Endothelial cell of umbilical vein (primary cell): ENCODE measurements around the gene ZNHIT3. TPM values are rescaled to one million over a fixed set of nuclear protein-coding genes. Genes with fewer than 3 reads are reported as not detected.
A peak's percentile ranks its signal among the peaks of the same experiment; 100 is the strongest.

ENCODE experiments used
- BruUV-seq: library from RNA; stranded (reverse); fragments of 400-500 nt; replicated peaks from 2 replicates; lab custom pipeline; 2021; lab: Mats Ljungman, UMichigan
- CTCF ChIA-PET: fragments of 300-600, 350-600 bp; sonication (Branson Sonifier 250); formaldehyde crosslinking; loops from one replicate; lab custom pipeline; 2021; ENCODE audit warnings: antibody characterized with exemption, inconsistent platforms; lab: Charles Lee
- POLR2A ChIA-PET: fragments of 300-600, 350-600 bp; sonication (Branson Sonifier 250); formaldehyde crosslinking; loops from one replicate; lab custom pipeline; 2021; ENCODE audit warnings: antibody characterized with exemption, inconsistent platforms; lab: Charles Lee
- DNase-seq: peaks from one replicate; pipeline ENCODE4 v3.0.0-alpha.2; 2011; ENCODE audit warnings: low read depth, low spot score
- FAIRE-seq: peaks from 2 replicates; lab custom pipeline; 2011; peaks lifted over from hg19 to GRCh38; lab: Jason Lieb, UNC
- H2AFZ ChIP-seq: 2 replicates; pipeline ENCODE4 v1.6.0; 2012; ENCODE audit warnings: low read depth, low read length, control low read depth, inconsistent platforms
- H3K27ac ChIP-seq: 2 replicates; pipeline ENCODE4 v1.5.1; 2011; ENCODE audit warnings: low read depth, mild to moderate bottlenecking, control low read depth, low read length, moderate library complexity; ENCODE audit not compliant: insufficient read depth
- H3K27me3 ChIP-seq, 2 experiments: 2 replicates each; pipeline versions ENCODE4 v1.6.0 to v1.6.1; 2011; ENCODE audit warnings: low read length in 2 of 2, mixed read lengths in 1 of 2; ENCODE audit not compliant: control insufficient read depth in 2 of 2, insufficient read depth in 2 of 2
- H3K36me3 ChIP-seq, 2 experiments: 2 replicates in 1 of 2; 3 replicates in 1 of 2; pipeline ENCODE4 v1.5.1; 2011; ENCODE audit warnings: low read length in 2 of 2, mild to moderate bottlenecking in 1 of 2, moderate library complexity in 1 of 2; ENCODE audit not compliant: control insufficient read depth in 2 of 2, insufficient read depth in 2 of 2; ENCODE audit errors: extremely low read depth in 1 of 2
- H3K4me1 ChIP-seq: 3 replicates; pipeline ENCODE4 v1.5.1; 2011; ENCODE audit warnings: mild to moderate bottlenecking, low read length; ENCODE audit not compliant: control insufficient read depth, insufficient read depth; ENCODE audit errors: extremely low read depth
- H3K4me2 ChIP-seq: 2 replicates; pipeline ENCODE4 v1.6.1; 2011; ENCODE audit warnings: low read length, control low read depth, mixed read lengths; ENCODE audit not compliant: insufficient read depth
- H3K4me3 ChIP-seq, 3 experiments: fragments of 200-600 bp in 1 of 3; sonication (generic), shearing (Covaris generic) in 1 of 3; replicated peaks in 1 of 3; 2 replicates each; pipeline ENCODE4 v1.5.1; 2011 to 2016; ENCODE audit warnings: control low read depth in 3 of 3, low read length in 3 of 3, mild to moderate bottlenecking in 2 of 3, inconsistent platforms in 1 of 3, low read depth in 1 of 3, moderate library complexity in 1 of 3; ENCODE audit not compliant: insufficient read depth in 1 of 3
- H3K79me2 ChIP-seq: 2 replicates; pipeline ENCODE4 v1.6.0; 2012; ENCODE audit warnings: low read length, inconsistent platforms; ENCODE audit not compliant: control insufficient read depth, insufficient read depth
- H3K9ac ChIP-seq: replicated peaks from 2 replicates; pipeline ENCODE3; 2011; ENCODE audit warnings: low read length, control low read depth; ENCODE audit not compliant: insufficient read depth; ENCODE audit errors: extremely low read depth
- H3K9me1 ChIP-seq: replicated peaks from 3 replicates; pipeline ENCODE4 v1.6.0; 2011; ENCODE audit warnings: mild to moderate bottlenecking, low read length; ENCODE audit not compliant: control insufficient read depth, insufficient read depth; ENCODE audit errors: extremely low read depth
- H3K9me3 ChIP-seq: replicated peaks from 2 replicates; pipeline ENCODE4 v1.5.1; 2012; ENCODE audit warnings: low read length, inconsistent platforms; ENCODE audit not compliant: control insufficient read depth, insufficient read depth
- H4K20me1 ChIP-seq: replicated peaks from 2 replicates; pipeline ENCODE3; 2011; ENCODE audit warnings: mild to moderate bottlenecking, low read length; ENCODE audit not compliant: control insufficient read depth, insufficient read depth; ENCODE audit errors: extremely low read depth
- EZH2 ChIP-seq: IDR thresholded peaks from 2 replicates; pipeline ENCODE4 v1.6.1; 2012; ENCODE audit warnings: borderline replicate concordance, low read depth, mild to moderate bottlenecking, moderate library complexity, low read length, inconsistent platforms; ENCODE audit not compliant: severe bottlenecking
- FOS ChIP-seq: IDR thresholded peaks from 2 replicates; pipeline ENCODE4 v1.6.1; 2011; ENCODE audit warnings: mild to moderate bottlenecking, low read length, moderate library complexity, borderline replicate concordance; ENCODE audit not compliant: insufficient read depth
- JUN ChIP-seq: IDR thresholded peaks from 2 replicates; pipeline ENCODE4 v1.6.1; 2011; ENCODE audit warnings: borderline replicate concordance, low read depth; ENCODE audit not compliant: insufficient read length, insufficient read depth
- MYC ChIP-seq: IDR thresholded peaks from one replicate; pipeline ENCODE4 v1.6.1; 2011; ENCODE audit warnings: mild to moderate bottlenecking, low read depth, low read length
- POLR2A ChIP-seq: IDR thresholded peaks from 2 replicates; pipeline ENCODE4 v1.6.1; 2012; ENCODE audit warnings: low read depth, mild to moderate bottlenecking, control low read depth, low read length
- dilution Hi-C: fragments of 300-500 bp; cut with MboI; formaldehyde crosslinking; loops from one replicate; pipeline ENCODE4 v1.15.0; 2019; ENCODE audit warnings: low sequenced_read_pairs; ENCODE audit not compliant: extremely low pct_ligation_motif_present
- intact Hi-C: fragments of 100-400 bp; cut with micrococcal nuclease; formaldehyde crosslinking; loops from one replicate; pipeline ENCODE4 v1.10.0; 2022
- polyA plus RNA-seq, 4 experiments: library from polyadenylated mRNA; depleted of rRNA in 3 of 4; stranded (reverse) in 3 of 4; unstranded in 1 of 4; fragments of >200 nt; gene quantifications; 2 replicates each; pipeline versions ENCODE4 v1.2.1 to v1.2.3, GENCODE V29; 2011 to 2012; ENCODE audit warnings: missing spikeins in 1 of 4
- total RNA-seq: library from RNA; stranded (reverse); gene quantifications from 2 replicates; pipeline ENCODE4 v1.2.3, GENCODE V29; 2021
- TF ChIP-seq, protein P1 (sequence below), 2 donors: IDR thresholded peaks; 1 replicate in 1 of 2; 2 replicates in 1 of 2; pipeline ENCODE4 v1.5.1; 2011; ENCODE audit warnings: low read length in 2 of 2, mild to moderate bottlenecking in 2 of 2, moderate library complexity in 2 of 2, control low read depth in 1 of 2, inconsistent platforms in 1 of 2, low read depth in 1 of 2; ENCODE audit not compliant: insufficient read depth in 1 of 2; ENCODE audit errors: extremely low read depth in 1 of 2
- TF ChIP-seq, protein P2 (sequence below): IDR thresholded peaks from 2 replicates; pipeline ENCODE4 v1.6.1; 2011; ENCODE audit not compliant: insufficient read depth, insufficient read length

Gene ZNHIT3
- total and polyA plus RNA-seq, 2 donors (not counting 3 experiments of a cell fraction or from before 2014, with no cell fraction given): 34.0 to 66.9 TPM

DNA sequence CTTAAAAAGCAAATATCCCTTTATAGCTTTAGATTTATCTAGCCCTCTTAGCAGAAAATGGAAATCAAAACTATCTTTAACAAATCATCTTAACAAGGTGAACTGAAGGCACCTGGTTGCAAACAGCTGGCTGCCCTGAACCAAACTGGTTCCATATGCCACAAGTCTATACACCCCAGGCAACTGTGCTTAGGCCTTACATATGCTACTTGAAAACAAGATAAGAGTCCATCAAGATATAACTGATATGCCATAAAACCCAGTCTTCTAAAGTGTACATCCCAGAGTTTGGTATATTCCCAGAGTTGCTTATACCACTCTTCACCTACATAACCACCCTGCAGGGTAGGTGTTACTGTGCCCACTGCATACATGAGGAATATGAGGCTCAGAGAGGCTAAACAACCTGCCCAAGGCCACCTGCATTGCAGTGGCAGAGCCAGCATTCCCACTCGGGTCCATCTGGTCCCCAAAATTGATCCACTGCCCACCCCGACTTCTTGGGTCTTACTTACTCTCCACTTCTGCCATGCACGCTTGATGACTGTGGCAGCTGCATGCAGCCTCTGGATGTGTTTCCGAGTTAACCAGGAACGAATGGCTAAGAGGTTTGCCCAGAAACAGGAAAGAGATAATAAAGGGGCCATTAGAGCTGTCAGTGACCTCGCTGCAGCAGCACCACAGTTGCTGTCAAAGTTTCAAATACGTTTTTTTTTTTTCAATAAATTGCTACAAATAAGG, 12.2 kb downstream of the ZNHIT3 start:
- Histone ChIP-seq H3K79me2 (no peaks in the 10 kb centered on the region), H3K27ac (no peak overlapping the region), H3K9me1 (no peaks in the 10 kb centered on the region), H3K9me3 (no peaks in the 10 kb centered on the region), H3K9ac (no peak overlapping the region), H3K4me1 (no peaks in the 10 kb centered on the region), H4K20me1 (no peaks in the 10 kb centered on the region), H3K4me3 (no peak overlapping the region), H3K4me2 (no peak overlapping the region), H3K36me3 (peaks cover 9 to 27% of the 10 kb centered on the region in 2 experiments), H3K27me3 (no peaks in the 10 kb centered on the region), H2AFZ (no peak overlapping the region)
- POLR2A ChIA-PET: interaction anchor here (0.7 kb wide), 1 partner anchor 1826 kb away, joined by 3 read pairs; no protein-coding TSS in a partner anchor
- dilution Hi-C loops: no loop called here
- CTCF ChIA-PET: interaction anchor here (1.3 to 3.1 kb wide), 2 partner anchors 11 to 16 kb away, joined by 4 to 9 read pairs; no protein-coding TSS in a partner anchor
- BruUV-seq: no TSS peak
- intact Hi-C loops: no loop called here
- peak; percentile 11 for TF ChIP-seq POLR2A
- no peak for TF ChIP-seq EZH2
- TF ChIP-seq FOS: no peak
- DNase-seq (no peak), FAIRE-seq (no peak)

DNA sequence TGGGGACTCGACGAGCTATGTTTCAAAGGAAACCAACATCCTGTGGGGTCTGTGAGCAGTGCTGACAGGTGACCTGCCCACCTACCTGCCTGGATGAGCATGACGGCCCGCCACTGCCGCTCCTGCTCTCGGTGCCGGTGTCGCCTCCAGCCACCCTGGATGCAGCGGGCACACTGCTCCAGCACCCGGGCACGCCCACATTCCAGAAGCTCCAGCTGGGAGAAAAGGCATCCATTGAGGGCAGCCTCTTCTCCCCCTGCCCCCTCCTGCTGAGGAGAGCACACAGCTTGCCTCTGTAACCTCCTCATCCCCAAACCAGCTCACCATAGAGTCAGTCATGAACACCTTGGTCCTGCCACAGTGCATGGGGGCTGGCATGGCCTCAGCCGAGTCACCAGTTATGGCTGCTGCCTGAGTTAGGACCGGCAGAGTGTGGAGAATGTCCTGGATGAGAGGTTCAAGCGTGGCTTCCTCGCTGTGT, 14.3 kb downstream of the ZNHIT3 start:
- dilution Hi-C loops (no loop called here), intact Hi-C loops (no loop called here)
- CTCF ChIA-PET: interaction anchor here (1.2 kb wide), 1 partner anchor 15 kb away, joined by 3 read pairs; no protein-coding TSS in a partner anchor
- POLR2A ChIA-PET: no interaction called here
- no TSS peak for BruUV-seq
- no peaks in the 10 kb centered on the region for H3K9me1 ChIP-seq
- no peaks in the 10 kb centered on the region for H3K27me3 ChIP-seq
- H3K4me2 ChIP-seq: no peak overlapping the region
- H3K9me3 ChIP-seq: no peaks in the 10 kb centered on the region
- H3K79me2 ChIP-seq: no peaks in the 10 kb centered on the region
- H4K20me1 ChIP-seq: no peaks in the 10 kb centered on the region
- peaks cover 2 to 28% of the 10 kb centered on the region in 2 experiments for H3K36me3 ChIP-seq
- no peak overlapping the region for H3K27ac ChIP-seq
- no peak overlapping the region for H3K9ac ChIP-seq
- no peaks in the 10 kb centered on the region for H3K4me1 ChIP-seq
- no peak for DNase-seq
- no peak overlapping the region for H2AFZ ChIP-seq
- FAIRE-seq: no peak
- TF ChIP-seq, protein P1, sequence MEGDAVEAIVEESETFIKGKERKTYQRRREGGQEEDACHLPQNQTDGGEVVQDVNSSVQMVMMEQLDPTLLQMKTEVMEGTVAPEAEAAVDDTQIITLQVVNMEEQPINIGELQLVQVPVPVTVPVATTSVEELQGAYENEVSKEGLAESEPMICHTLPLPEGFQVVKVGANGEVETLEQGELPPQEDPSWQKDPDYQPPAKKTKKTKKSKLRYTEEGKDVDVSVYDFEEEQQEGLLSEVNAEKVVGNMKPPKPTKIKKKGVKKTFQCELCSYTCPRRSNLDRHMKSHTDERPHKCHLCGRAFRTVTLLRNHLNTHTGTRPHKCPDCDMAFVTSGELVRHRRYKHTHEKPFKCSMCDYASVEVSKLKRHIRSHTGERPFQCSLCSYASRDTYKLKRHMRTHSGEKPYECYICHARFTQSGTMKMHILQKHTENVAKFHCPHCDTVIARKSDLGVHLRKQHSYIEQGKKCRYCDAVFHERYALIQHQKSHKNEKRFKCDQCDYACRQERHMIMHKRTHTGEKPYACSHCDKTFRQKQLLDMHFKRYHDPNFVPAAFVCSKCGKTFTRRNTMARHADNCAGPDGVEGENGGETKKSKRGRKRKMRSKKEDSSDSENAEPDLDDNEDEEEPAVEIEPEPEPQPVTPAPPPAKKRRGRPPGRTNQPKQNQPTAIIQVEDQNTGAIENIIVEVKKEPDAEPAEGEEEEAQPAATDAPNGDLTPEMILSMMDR (IDR thresholded peaks at IDR 0.05; ENCODE audit: extremely low read depth in 1 of 2, insufficient read depth in 1 of 2, low read depth in 1 of 2, low read length in 2 of 2): no peak
- TF ChIP-seq JUN: no peak
- TF ChIP-seq MYC: no peak
- TF ChIP-seq, protein P2, sequence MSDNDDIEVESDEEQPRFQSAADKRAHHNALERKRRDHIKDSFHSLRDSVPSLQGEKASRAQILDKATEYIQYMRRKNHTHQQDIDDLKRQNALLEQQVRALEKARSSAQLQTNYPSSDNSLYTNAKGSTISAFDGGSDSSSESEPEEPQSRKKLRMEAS: no peak
- no peak overlapping the region for H3K4me3 ChIP-seq
